SK-N-SH (cell line): ENCODE data around the gene CRYBG3. TPM values are rescaled to one million over a fixed set of nuclear protein-coding genes. Genes with fewer than 3 reads are reported as not detected.

ENCODE experiments used
- CTCF ChIA-PET: fragments of 300-600, 350-600 bp; formaldehyde crosslinking; extraction: SDS; loops from one replicate; lab custom pipeline; 2021; lab: Yijun Ruan, JAX
- POLR2A ChIA-PET: fragments of 350-600 bp; sonication (Branson Sonifier 250); formaldehyde crosslinking; extraction: SDS; loops from one replicate; lab custom pipeline; 2020; ENCODE audit warnings: antibody characterized with exemption, inconsistent platforms; lab: Yijun Ruan, JAX
- DNase-seq: peaks from one replicate; pipeline ENCODE4 v3.0.0; 2012
- H2AFZ ChIP-seq: fragments of 200-600 bp; sonication (generic); 2 replicates; pipeline ENCODE4 v1.8.1; 2016; ENCODE audit warnings: antibody characterized with exemption, mild to moderate bottlenecking, low read depth
- H3F3A ChIP-seq: fragments of 200-600 bp; sonication (generic); replicated peaks from 2 replicates; pipeline ENCODE3; 2016; ENCODE audit warnings: antibody characterized with exemption, mild to moderate bottlenecking; ENCODE audit not compliant: insufficient read depth
- H3K27ac ChIP-seq, 2 experiments: fragments of 200-500 bp in 1 of 2; fragments of 200-600 bp in 1 of 2; sonication (Bioruptor generic) in 1 of 2; sonication (generic), shearing (Covaris generic) in 1 of 2; 2 replicates each; pipeline versions ENCODE4 v1.5.1 to v1.6.1; 2014 to 2016; ENCODE audit warnings: low read depth in 2 of 2, inconsistent platforms in 1 of 2, low read length in 1 of 2, mild to moderate bottlenecking in 1 of 2, mixed read lengths in 1 of 2
- H3K27me3 ChIP-seq: fragments of 200-600 bp; sonication (generic), shearing (Covaris generic); 2 replicates; pipeline ENCODE4 v1.6.1; 2016; ENCODE audit warnings: mixed run types; ENCODE audit not compliant: insufficient read depth
- H3K36me3 ChIP-seq, 2 experiments: fragments of 200-500 bp in 1 of 2; fragments of 200-600 bp in 1 of 2; sonication (Bioruptor generic) in 1 of 2; sonication (generic) in 1 of 2; replicated peaks in 1 of 2; 2 replicates each; pipeline versions ENCODE3 to v1.5.1; 2014 to 2016; ENCODE audit warnings: low read length in 1 of 2, mild to moderate bottlenecking in 1 of 2; ENCODE audit not compliant: insufficient read depth in 2 of 2, control insufficient read depth in 1 of 2
- H3K4me1 ChIP-seq, 2 experiments: fragments of 200-500 bp in 1 of 2; fragments of 200-600 bp in 1 of 2; sonication (Bioruptor generic) in 1 of 2; sonication (generic), shearing (Covaris generic) in 1 of 2; 2 replicates each; pipeline versions ENCODE4 v1.5.1 to v1.6.1; 2014 to 2016; ENCODE audit warnings: low read depth in 1 of 2, low read length in 1 of 2, mixed run types in 1 of 2; ENCODE audit not compliant: insufficient read depth in 2 of 2, control insufficient read depth in 1 of 2
- H3K4me2 ChIP-seq: fragments of 200-600 bp; sonication (generic), shearing (Covaris generic); 2 replicates; pipeline ENCODE4 v1.6.1; 2017; ENCODE audit warnings: mixed run types
- H3K4me3 ChIP-seq, 2 experiments: fragments of 200-500 bp in 1 of 2; fragments of 200-600 bp in 1 of 2; sonication (Bioruptor generic) in 1 of 2; sonication (generic), shearing (Covaris generic) in 1 of 2; 2 replicates each; pipeline versions ENCODE4 v1.5.1 to v1.8.1; 2014 to 2016; ENCODE audit warnings: low read depth in 2 of 2, inconsistent platforms in 1 of 2, low read length in 1 of 2, mild to moderate bottlenecking in 1 of 2, mixed read lengths in 1 of 2, moderate library complexity in 1 of 2
- H3K79me2 ChIP-seq: fragments of 200-600 bp; sonication (generic); 2 replicates; pipeline ENCODE4 v1.8.1; 2017; ENCODE audit warnings: mild to moderate bottlenecking; ENCODE audit not compliant: insufficient read depth
- H3K9ac ChIP-seq: fragments of 200-600 bp; sonication (generic); 2 replicates; pipeline ENCODE4 v1.6.1; 2017; ENCODE audit warnings: mixed run types
- H3K9me2 ChIP-seq: fragments of 200-600 bp; sonication (generic); 2 replicates; pipeline ENCODE4 v1.6.1; 2017; ENCODE audit warnings: mixed run types
- H3K9me3 ChIP-seq: fragments of 200-600 bp; sonication (generic); 2 replicates; pipeline ENCODE4 v1.6.1; 2017; ENCODE audit warnings: mixed run types, mild to moderate bottlenecking, moderate library complexity
- H4K20me1 ChIP-seq: fragments of 200-600 bp; sonication (generic); 2 replicates; pipeline ENCODE4 v1.6.1; 2017; ENCODE audit warnings: mild to moderate bottlenecking, mixed run types; ENCODE audit not compliant: insufficient read depth
- ELF1 ChIP-seq: IDR thresholded peaks from 2 replicates; pipeline ENCODE4 v1.4.0; 2012
- EP300 ChIP-seq, 2 experiments: IDR thresholded peaks; 2 replicates each; pipeline versions ENCODE4 v1.4.0 to v1.6.1; 2012; ENCODE audit warnings: borderline replicate concordance in 1 of 2, low read depth in 1 of 2, low read length in 1 of 2
- EZH2phosphoT487 ChIP-seq: fragments of 200-600 bp; sonication (generic); IDR thresholded peaks from 2 replicates; pipeline ENCODE4 v1.6.1; 2017; ENCODE audit warnings: low read depth, mixed run types, mild to moderate bottlenecking, antibody characterized with exemption, moderate library complexity, borderline replicate concordance
- FOSL2 ChIP-seq: IDR thresholded peaks from 2 replicates; pipeline ENCODE4 v1.4.0; 2012; ENCODE audit warnings: low read depth, mild to moderate bottlenecking, moderate library complexity, borderline replicate concordance
- JUND ChIP-seq: IDR thresholded peaks from 2 replicates; pipeline ENCODE4 v1.4.0; 2012
- MAX ChIP-seq: IDR thresholded peaks from 2 replicates; pipeline ENCODE4 v1.4.0; 2012; ENCODE audit warnings: low read depth
- MXI1 ChIP-seq: IDR thresholded peaks from 2 replicates; pipeline ENCODE4 v1.6.1; 2012; ENCODE audit warnings: mild to moderate bottlenecking, low read depth, low read length, improper control_type of control experiment
- NFIC ChIP-seq: IDR thresholded peaks from 2 replicates; pipeline ENCODE4 v1.4.0; 2012; ENCODE audit warnings: borderline replicate concordance
- PBX3 ChIP-seq: IDR thresholded peaks from 2 replicates; pipeline ENCODE4; 2012
- POLR2AphosphoS5 ChIP-seq: IDR thresholded peaks from 2 replicates; pipeline ENCODE4 v1.6.1; 2012; ENCODE audit warnings: low read depth, low read length
- SIN3A ChIP-seq: IDR thresholded peaks from 2 replicates; pipeline ENCODE4 v1.6.1; 2012; ENCODE audit warnings: low read depth, mild to moderate bottlenecking, low read length, moderate library complexity, borderline replicate concordance
- TAF1 ChIP-seq: IDR thresholded peaks from 2 replicates; pipeline ENCODE4 v1.6.1; 2012; ENCODE audit warnings: low read depth, mild to moderate bottlenecking, low read length, moderate library complexity, borderline replicate concordance
- TCF12 ChIP-seq: IDR thresholded peaks from 2 replicates; pipeline ENCODE4 v1.4.0; 2012
- USF2 ChIP-seq: fragments of 150-350 bp; IDR thresholded peaks from 2 replicates; pipeline ENCODE4 v1.6.1; 2017; ENCODE audit warnings: antibody characterized with exemption, low read length, low read depth, borderline replicate concordance
- WGBS: methylation state at CpG from one replicate; pipeline ENCODE4 v1.1.6; 2017; ENCODE audit warnings: low lambda C conversion rate; 5-methylcytosine and 5-hydroxymethylcytosine counted together
- polyA plus RNA-seq, 3 experiments: library from polyadenylated mRNA; depleted of rRNA; stranded (reverse); fragments of >200 nt; gene quantifications; 2 replicates each; pipeline ENCODE4 v1.2.3, GENCODE V29; 2012

The CRYBG3 gene
- polyA plus RNA-seq, 1 of the 3 experiments (the other 2 are of a cell fraction) = 2.4 TPM

- no peaks in the 10 kb centered on the region for H3K27me3 ChIP-seq
- H3K27ac ChIP-seq = peak overlapping the region in 1 of 2 experiments; percentile 28; a peak in 1 of 4 replicates
- WGBS = 54% methylated on average over 5 of the region's 5 CpGs
- no peak overlapping the region for H3K4me2 ChIP-seq
- peaks cover 3 to 8% of the 10 kb centered on the region in 2 experiments; a peak in 3 of 4 replicates for H3K4me1 ChIP-seq
- peaks cover 6 to 9% of the 10 kb centered on the region in 2 experiments for H3K36me3 ChIP-seq
- no peak overlapping the region for H2AFZ ChIP-seq
- no peaks in the 10 kb centered on the region for H3K9me2 ChIP-seq
- TF ChIP-seq TCF12 = peak; percentile 65
- peak; percentile 61 for TF ChIP-seq JUND
- peak; percentile 46; the same call in 1 of the 2 replicates for TF ChIP-seq FOSL2
- TF ChIP-seq PBX3 = peak; percentile 75
- peak; percentile 93 for TF ChIP-seq NFIC
- peak in 1 of 2 experiments; percentile 45; a peak in 1 of 4 replicates for TF ChIP-seq EP300 (IDR thresholded peaks at IDR 0.05; ENCODE audit: borderline replicate concordance in 1 of 2, low read depth in 1 of 2, low read length in 1 of 2)
- TF ChIP-seq EZH2phosphoT487 = no peak
- TF ChIP-seq SIN3A = no peak
- no peaks in the 10 kb centered on the region for H3K79me2 ChIP-seq
- peaks cover 6% of the 10 kb centered on the region for H3F3A ChIP-seq
- ChIA-PET CTCF (no interaction called here), POLR2A (no interaction called here)
- H3K4me3 ChIP-seq = no peak overlapping the region
- no peak overlapping the region for H3K9ac ChIP-seq
- DNase-seq = no peak
- no peaks in the 10 kb centered on the region for H3K9me3 ChIP-seq
- H4K20me1 ChIP-seq = no peaks in the 10 kb centered on the region
Measured at GRCh38 chr3:97882975-97883598, 61.3 kb downstream of the CRYBG3 start.

DNA sequence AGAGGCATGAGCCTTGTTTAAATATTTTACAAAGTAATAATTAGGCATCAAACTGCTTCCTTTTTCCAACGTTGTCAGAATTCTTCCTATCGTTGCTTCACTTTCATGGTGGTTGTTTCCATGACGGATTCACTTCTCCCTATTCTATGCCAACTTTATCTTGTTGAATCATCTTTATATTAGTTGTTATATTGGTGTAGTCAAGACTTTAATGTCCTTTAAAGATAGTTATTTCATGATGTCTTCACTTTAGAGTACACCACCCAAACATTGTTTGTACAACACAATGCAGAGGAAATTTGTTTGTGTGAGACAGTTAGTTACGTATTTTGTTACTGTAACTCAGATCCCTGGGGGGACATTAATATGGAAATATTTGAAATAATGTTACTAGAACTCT lies 61.9 kb downstream of the CRYBG3 start:
- WGBS = 80% methylated on average over 4 of the region's 4 CpGs
- CTCF ChIA-PET = no interaction called here
- H3K9ac ChIP-seq = no peak overlapping the region
- no peak for TF ChIP-seq USF2
- TF ChIP-seq TAF1 = no peak
- no peak for TF ChIP-seq EP300 (IDR thresholded peaks at IDR 0.05; ENCODE audit: borderline replicate concordance in 1 of 2, low read depth in 1 of 2, low read length in 1 of 2)
- no peak for TF ChIP-seq MXI1
- TF ChIP-seq MAX = no peak
- no peak for TF ChIP-seq POLR2AphosphoS5
- TF ChIP-seq TCF12 = no peak
- TF ChIP-seq ELF1 = no peak
- TF ChIP-seq PBX3 = no peak
- TF ChIP-seq, all 33 proteins: peak for 0
- POLR2A ChIA-PET = no interaction called here
- Histone ChIP-seq H3K79me2 (no peaks in the 10 kb centered on the region), H3K27ac (no peak overlapping the region), H3K9me2 (no peaks in the 10 kb centered on the region), H4K20me1 (no peaks in the 10 kb centered on the region), H2AFZ (no peak overlapping the region), H3K36me3 (peaks cover 9 to 13% of the 10 kb centered on the region in 2 experiments), H3K4me2 (no peak overlapping the region), H3K4me1 (peaks cover 3 to 8% of the 10 kb centered on the region in 2 experiments; a peak in 3 of 4 replicates), H3F3A (peaks cover 6% of the 10 kb centered on the region), H3K4me3 (no peak overlapping the region), H3K27me3 (no peaks in the 10 kb centered on the region), H3K9me3 (no peaks in the 10 kb centered on the region)
- no peak for DNase-seq
